ENCODE results near the gene PLXNA2. TPM values are rescaled to one million over a fixed set of nuclear protein-coding genes. Genes with fewer than 3 reads are reported as not detected.

The PLXNA2 gene
- total and polyA plus RNA-seq, 2 donors (not counting 3 experiments of a cell fraction or from before 2014, with no cell fraction given), result 42.6 to 229 TPM

DNA sequence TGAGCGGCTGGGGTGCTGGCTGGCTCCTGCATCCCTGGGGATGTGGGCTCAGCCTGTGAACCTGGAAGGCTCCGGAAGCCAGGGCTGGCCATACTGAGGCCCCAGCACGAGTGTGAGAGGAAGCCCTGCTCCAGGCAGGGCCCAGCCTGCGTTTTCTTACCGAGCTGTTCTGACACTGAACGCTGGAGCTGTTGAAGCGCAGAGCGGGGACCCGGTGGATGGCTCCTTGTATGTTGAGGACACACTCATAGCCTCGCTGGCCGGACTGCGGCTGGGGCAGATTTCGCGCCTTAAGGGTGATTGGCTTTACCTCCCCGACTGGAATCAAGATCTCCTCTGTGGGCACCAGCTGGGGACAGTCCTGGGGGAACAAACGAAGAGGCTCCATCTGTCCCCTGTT lies 160.0 kb downstream of the PLXNA2 start:
- peaks cover 25 to 41% of the 10 kb centered on the region in 2 experiments for H3K36me3 ChIP-seq (ENCODE audit: control insufficient read depth in 2 of 2, extremely low read depth in 1 of 2, insufficient read depth in 2 of 2, low read length in 2 of 2)
- dilution Hi-C loops (cut with MboI; ENCODE audit: extremely low pct_ligation_motif_present, low sequenced_read_pairs), result no loop called here
- H3K9ac ChIP-seq (replicated peaks; ENCODE audit: extremely low read depth, insufficient read depth, low read length), result no peak overlapping the region
- FAIRE-seq (no peak), DNase-seq (ENCODE audit: low read depth, low spot score) (no peak)
- no peak overlapping the region for H3K27ac ChIP-seq (ENCODE audit: insufficient read depth, low read depth, low read length)
- TF ChIP-seq POLR2AphosphoS5 (IDR thresholded peaks at IDR 0.05; ENCODE audit: insufficient read depth, low read depth, low read length), result peak; percentile 15
- TF ChIP-seq EZH2 (IDR thresholded peaks at IDR 0.05; ENCODE audit: borderline replicate concordance, low read depth, low read length, severe bottlenecking), result no peak
- H3K9me1 ChIP-seq (replicated peaks; ENCODE audit: control insufficient read depth, extremely low read depth, insufficient read depth, low read length), result no peaks in the 10 kb centered on the region
- no peak overlapping the region for H3K4me3 ChIP-seq (replicated peaks in 1 of 3; ENCODE audit: insufficient read depth in 1 of 3, low read depth in 1 of 3, low read length in 3 of 3)
- H2AFZ ChIP-seq (ENCODE audit: low read depth, low read length), result no peak overlapping the region
- H3K79me2 ChIP-seq (ENCODE audit: control insufficient read depth, insufficient read depth, low read length), result no peaks in the 10 kb centered on the region
- H3K4me2 ChIP-seq (ENCODE audit: insufficient read depth, low read length), result no peak overlapping the region
- intact Hi-C loops (cut with micrococcal nuclease), result no loop called here
- ChIA-PET CTCF (interaction anchor here (0.7 to 1.2 kb wide), 3 partner anchors 10 to 161 kb away, joined by 3 to 5 read pairs (median 5); no protein-coding TSS in a partner anchor), POLR2A (no interaction called here)
- H3K27me3 ChIP-seq (ENCODE audit: control insufficient read depth in 2 of 2, insufficient read depth in 2 of 2, low read length in 2 of 2), result no peaks in the 10 kb centered on the region
- no peaks in the 10 kb centered on the region for H3K9me3 ChIP-seq (replicated peaks; ENCODE audit: control insufficient read depth, insufficient read depth, low read length)
- H4K20me1 ChIP-seq (replicated peaks; ENCODE audit: control insufficient read depth, extremely low read depth, insufficient read depth, low read length), result no peaks in the 10 kb centered on the region
- BruUV-seq (replicated peaks), result no TSS peak
- no peaks in the 10 kb centered on the region for H3K4me1 ChIP-seq (ENCODE audit: control insufficient read depth, extremely low read depth, insufficient read depth, low read length)

DNA sequence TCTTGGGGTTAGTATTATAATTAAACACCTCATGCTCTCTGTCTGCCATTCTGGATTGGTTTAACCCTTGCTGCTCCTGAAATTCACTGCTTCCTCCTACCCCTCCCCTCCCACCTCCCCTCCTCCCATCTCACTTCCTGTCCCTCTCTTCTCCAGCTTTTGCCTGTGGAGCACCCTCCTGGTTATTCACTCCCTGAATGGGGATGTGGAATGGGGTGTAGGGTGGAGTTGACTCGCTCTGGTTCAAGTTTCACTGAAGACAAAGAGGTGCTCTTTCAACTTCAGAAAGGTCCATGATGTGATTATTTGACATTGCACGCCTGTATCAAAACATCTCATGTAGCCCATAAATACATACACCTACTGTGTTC lies 160.5 kb downstream of the PLXNA2 start:
- no peaks in the 10 kb centered on the region for H4K20me1 ChIP-seq (replicated peaks; ENCODE audit: control insufficient read depth, extremely low read depth, insufficient read depth, low read length)
- dilution Hi-C loops (cut with MboI; ENCODE audit: extremely low pct_ligation_motif_present, low sequenced_read_pairs), result no loop called here
- no peak overlapping the region for H3K27ac ChIP-seq (ENCODE audit: insufficient read depth, low read depth, low read length)
- no peak overlapping the region for H2AFZ ChIP-seq (ENCODE audit: low read depth, low read length)
- no peaks in the 10 kb centered on the region for H3K9me1 ChIP-seq (replicated peaks; ENCODE audit: control insufficient read depth, extremely low read depth, insufficient read depth, low read length)
- intact Hi-C loops (cut with micrococcal nuclease), result no loop called here
- H3K79me2 ChIP-seq (ENCODE audit: control insufficient read depth, insufficient read depth, low read length), result no peaks in the 10 kb centered on the region
- peaks cover 28 to 44% of the 10 kb centered on the region in 2 experiments for H3K36me3 ChIP-seq (ENCODE audit: control insufficient read depth in 2 of 2, extremely low read depth in 1 of 2, insufficient read depth in 2 of 2, low read length in 2 of 2)
- no peaks in the 10 kb centered on the region for H3K4me1 ChIP-seq (ENCODE audit: control insufficient read depth, extremely low read depth, insufficient read depth, low read length)
- no peak for FAIRE-seq
- H3K9ac ChIP-seq (replicated peaks; ENCODE audit: extremely low read depth, insufficient read depth, low read length), result no peak overlapping the region
- H3K27me3 ChIP-seq (ENCODE audit: control insufficient read depth in 2 of 2, insufficient read depth in 2 of 2, low read length in 2 of 2), result no peaks in the 10 kb centered on the region
- H3K4me2 ChIP-seq (ENCODE audit: insufficient read depth, low read length), result no peak overlapping the region
- ChIA-PET POLR2A (no interaction called here), CTCF (interaction anchor here (0.7 to 1.7 kb wide), 3 partner anchors 11 to 27 kb away, joined by 3 to 5 read pairs (median 4); no protein-coding TSS in a partner anchor)
- no TSS peak for BruUV-seq (replicated peaks)
- no peaks in the 10 kb centered on the region for H3K9me3 ChIP-seq (replicated peaks; ENCODE audit: control insufficient read depth, insufficient read depth, low read length)
- TF ChIP-seq GATA2 (IDR thresholded peaks at IDR 0.05; ENCODE audit: insufficient read depth, insufficient read length, low read depth, low read length) (no peak), POLR2A (IDR thresholded peaks at IDR 0.05; ENCODE audit: low read depth, low read length) (no peak), FOS (IDR thresholded peaks at IDR 0.05; ENCODE audit: borderline replicate concordance, insufficient read depth, low read length) (no peak), POLR2AphosphoS5 (IDR thresholded peaks at IDR 0.05; ENCODE audit: insufficient read depth, low read depth, low read length) (no peak), MYC (IDR thresholded peaks at IDR 0.05; ENCODE audit: low read depth, low read length) (no peak), EZH2 (IDR thresholded peaks at IDR 0.05; ENCODE audit: borderline replicate concordance, low read depth, low read length, severe bottlenecking) (no peak), JUN (IDR thresholded peaks at IDR 0.05; ENCODE audit: borderline replicate concordance, insufficient read depth, insufficient read length, low read depth) (no peak)
- TF ChIP-seq, protein P1, sequence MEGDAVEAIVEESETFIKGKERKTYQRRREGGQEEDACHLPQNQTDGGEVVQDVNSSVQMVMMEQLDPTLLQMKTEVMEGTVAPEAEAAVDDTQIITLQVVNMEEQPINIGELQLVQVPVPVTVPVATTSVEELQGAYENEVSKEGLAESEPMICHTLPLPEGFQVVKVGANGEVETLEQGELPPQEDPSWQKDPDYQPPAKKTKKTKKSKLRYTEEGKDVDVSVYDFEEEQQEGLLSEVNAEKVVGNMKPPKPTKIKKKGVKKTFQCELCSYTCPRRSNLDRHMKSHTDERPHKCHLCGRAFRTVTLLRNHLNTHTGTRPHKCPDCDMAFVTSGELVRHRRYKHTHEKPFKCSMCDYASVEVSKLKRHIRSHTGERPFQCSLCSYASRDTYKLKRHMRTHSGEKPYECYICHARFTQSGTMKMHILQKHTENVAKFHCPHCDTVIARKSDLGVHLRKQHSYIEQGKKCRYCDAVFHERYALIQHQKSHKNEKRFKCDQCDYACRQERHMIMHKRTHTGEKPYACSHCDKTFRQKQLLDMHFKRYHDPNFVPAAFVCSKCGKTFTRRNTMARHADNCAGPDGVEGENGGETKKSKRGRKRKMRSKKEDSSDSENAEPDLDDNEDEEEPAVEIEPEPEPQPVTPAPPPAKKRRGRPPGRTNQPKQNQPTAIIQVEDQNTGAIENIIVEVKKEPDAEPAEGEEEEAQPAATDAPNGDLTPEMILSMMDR (IDR thresholded peaks at IDR 0.05; ENCODE audit: extremely low read depth in 1 of 2, insufficient read depth in 1 of 2, low read depth in 1 of 2, low read length in 2 of 2), result no peak
- TF ChIP-seq, protein P2, sequence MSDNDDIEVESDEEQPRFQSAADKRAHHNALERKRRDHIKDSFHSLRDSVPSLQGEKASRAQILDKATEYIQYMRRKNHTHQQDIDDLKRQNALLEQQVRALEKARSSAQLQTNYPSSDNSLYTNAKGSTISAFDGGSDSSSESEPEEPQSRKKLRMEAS (IDR thresholded peaks at IDR 0.05; ENCODE audit: insufficient read depth, insufficient read length), result no peak
- DNase-seq (ENCODE audit: low read depth, low spot score), result no peak
- no peak overlapping the region for H3K4me3 ChIP-seq (replicated peaks in 1 of 3; ENCODE audit: insufficient read depth in 1 of 3, low read depth in 1 of 3, low read length in 3 of 3)
